HepG2 (cell line): ENCODE measurements around the gene PRDM7. TPM values are rescaled to one million over a fixed set of nuclear protein-coding genes. Genes with fewer than 3 reads are reported as not detected.
A peak's percentile ranks its signal among the peaks of the same experiment; 100 is the strongest.

Experiments used
- ARID3A ChIP-seq: IDR thresholded peaks from 2 replicates; pipeline ENCODE4 v1.6.1; 2012; ENCODE audit warnings: low read depth, low read length, improper control_type of control experiment
- BRD4 ChIP-seq: sonication (generic); formaldehyde crosslinking; IDR thresholded peaks from 2 replicates; pipeline ENCODE4 v1.4.0; 2020; ENCODE audit warnings: missing genetic modification reagents
- CCAR2 ChIP-seq: fragments of 200-400 bp; formaldehyde crosslinking; optimal IDR thresholded peaks from 2 replicates; pipeline ENCODE3; 2018; ENCODE audit warnings: low read depth, mild to moderate bottlenecking, low read length, moderate library complexity
- E2F1 ChIP-seq: sonication (generic); formaldehyde crosslinking; IDR thresholded peaks from 2 replicates; pipeline ENCODE4 v1.5.0; 2020; ENCODE audit warnings: missing genetic modification reagents
- HOXA3 ChIP-seq: sonication (generic); formaldehyde crosslinking; IDR thresholded peaks from 2 replicates; pipeline ENCODE4 v1.5.0; 2020; ENCODE audit warnings: missing genetic modification reagents
- JUNB ChIP-seq: sonication (generic); formaldehyde crosslinking; IDR thresholded peaks from 2 replicates; pipeline ENCODE4 v1.8.0; 2022; ENCODE audit warnings: missing genetic modification reagents, mild to moderate bottlenecking, borderline replicate concordance
- KDM3A ChIP-seq: IDR thresholded peaks from 2 replicates; pipeline ENCODE4 v1.6.1; 2018; ENCODE audit warnings: low read depth, missing compliant biosample characterization
- KLF13 ChIP-seq: sonication (generic); formaldehyde crosslinking; IDR thresholded peaks from 2 replicates; pipeline ENCODE4 v1.4.0; 2020; ENCODE audit warnings: mild to moderate bottlenecking, missing genetic modification reagents
- KMT2B ChIP-seq: IDR thresholded peaks from 2 replicates; pipeline ENCODE4 v1.6.1; 2016; ENCODE audit warnings: missing genetic modification reagents, missing compliant biosample characterization
- SMYD3 ChIP-seq: sonication (generic); formaldehyde crosslinking; IDR thresholded peaks from 2 replicates; pipeline ENCODE4 v1.8.1; 2023; ENCODE audit warnings: mild to moderate bottlenecking, missing genetic modification reagents
- TCF7L2 ChIP-seq: IDR thresholded peaks from 2 replicates; pipeline ENCODE4 v1.6.1; 2011; ENCODE audit warnings: mild to moderate bottlenecking, low read depth, low read length, moderate library complexity
- ZBTB37 ChIP-seq: sonication (generic); formaldehyde crosslinking; IDR thresholded peaks from 2 replicates; pipeline ENCODE4 v1.4.0; 2020; ENCODE audit warnings: mild to moderate bottlenecking, missing genetic modification reagents
- ZFAT ChIP-seq: sonication (generic); formaldehyde crosslinking; conservative IDR thresholded peaks from 2 replicates; pipeline ENCODE4 v1.8.1; 2023; ENCODE audit warnings: missing genetic modification reagents, inconsistent platforms
- ZFX ChIP-seq: sonication (generic); formaldehyde crosslinking; IDR thresholded peaks from 2 replicates; pipeline ENCODE4 v1.4.0; 2020; ENCODE audit warnings: mild to moderate bottlenecking, low read depth, missing genetic modification reagents, moderate library complexity
- ZNF12 ChIP-seq: sonication (generic); formaldehyde crosslinking; IDR thresholded peaks from 2 replicates; pipeline ENCODE4 v1.5.0; 2020; ENCODE audit warnings: missing genetic modification reagents
- ZNF143 ChIP-seq: sonication (generic); formaldehyde crosslinking; IDR thresholded peaks from 2 replicates; pipeline ENCODE4 v1.4.0; 2020; ENCODE audit warnings: missing genetic modification reagents
- ZNF180 ChIP-seq: sonication (generic); formaldehyde crosslinking; IDR thresholded peaks from 2 replicates; pipeline ENCODE4 v1.4.0; 2020; ENCODE audit warnings: low read depth, missing genetic modification reagents, borderline replicate concordance
- ZNF230 ChIP-seq: sonication (generic); formaldehyde crosslinking; IDR thresholded peaks from 2 replicates; pipeline ENCODE4 v1.4.0; 2020; ENCODE audit warnings: mild to moderate bottlenecking, missing genetic modification reagents
- ZNF3 ChIP-seq: IDR thresholded peaks from 2 replicates; pipeline ENCODE4 v1.7.0; 2017; ENCODE audit warnings: inconsistent platforms
- ZNF460 ChIP-seq: sonication (generic); formaldehyde crosslinking; IDR thresholded peaks from 2 replicates; pipeline ENCODE4 v1.5.1; 2020; ENCODE audit warnings: missing genetic modification reagents, mild to moderate bottlenecking, borderline replicate concordance
- ZNF605 ChIP-seq: sonication (generic); formaldehyde crosslinking; IDR thresholded peaks from 2 replicates; pipeline ENCODE4 v1.8.0; 2022; ENCODE audit warnings: mild to moderate bottlenecking, missing genetic modification reagents
- ZNF792 ChIP-seq: IDR thresholded peaks from 2 replicates; pipeline ENCODE4 v1.6.1; 2016
- polyA plus RNA-seq, 8 experiments: library from polyadenylated mRNA; depleted of rRNA in 3 of 8; stranded (reverse) in 7 of 8; unstranded in 1 of 8; fragments of >200 nt; fragmentation: Illumina TruSeq in 4 of 8; extraction: Trizol in 4 of 8; gene quantifications; 2 replicates each; pipeline versions ENCODE4 v1.2.1 to v1.2.3, GENCODE V29; 2011 to 2016; ENCODE audit warnings: low read depth in 4 of 8, missing spikeins in 1 of 8, mixed read lengths in 1 of 8; ENCODE audit not compliant: insufficient read depth in 1 of 8
- total RNA-seq, 5 experiments: library from RNA; depleted of rRNA; stranded (reverse); fragments of >200 nt; fragmentation: Illumina TruSeq; extraction: Trizol; gene quantifications; 2 replicates each; pipeline ENCODE4 v1.2.3, GENCODE V29; 2016; ENCODE audit warnings: low read depth in 1 of 5
- TF ChIP-seq, protein P1 (sequence below): sonication (generic); formaldehyde crosslinking; IDR thresholded peaks from 2 replicates; pipeline ENCODE4 v1.5.1; 2020; ENCODE audit warnings: mild to moderate bottlenecking, missing genetic modification reagents, moderate library complexity
- TF ChIP-seq, protein P2 (sequence below): sonication (generic); formaldehyde crosslinking; IDR thresholded peaks from 2 replicates; pipeline ENCODE4 v1.5.0; 2020; ENCODE audit warnings: mild to moderate bottlenecking, missing genetic modification reagents, moderate library complexity

Gene PRDM7
- total and polyA plus RNA-seq, 2 of the 13 experiments (the other 11 are each of a cell fraction or from before 2014, with no cell fraction given) = not detected

DNA sequence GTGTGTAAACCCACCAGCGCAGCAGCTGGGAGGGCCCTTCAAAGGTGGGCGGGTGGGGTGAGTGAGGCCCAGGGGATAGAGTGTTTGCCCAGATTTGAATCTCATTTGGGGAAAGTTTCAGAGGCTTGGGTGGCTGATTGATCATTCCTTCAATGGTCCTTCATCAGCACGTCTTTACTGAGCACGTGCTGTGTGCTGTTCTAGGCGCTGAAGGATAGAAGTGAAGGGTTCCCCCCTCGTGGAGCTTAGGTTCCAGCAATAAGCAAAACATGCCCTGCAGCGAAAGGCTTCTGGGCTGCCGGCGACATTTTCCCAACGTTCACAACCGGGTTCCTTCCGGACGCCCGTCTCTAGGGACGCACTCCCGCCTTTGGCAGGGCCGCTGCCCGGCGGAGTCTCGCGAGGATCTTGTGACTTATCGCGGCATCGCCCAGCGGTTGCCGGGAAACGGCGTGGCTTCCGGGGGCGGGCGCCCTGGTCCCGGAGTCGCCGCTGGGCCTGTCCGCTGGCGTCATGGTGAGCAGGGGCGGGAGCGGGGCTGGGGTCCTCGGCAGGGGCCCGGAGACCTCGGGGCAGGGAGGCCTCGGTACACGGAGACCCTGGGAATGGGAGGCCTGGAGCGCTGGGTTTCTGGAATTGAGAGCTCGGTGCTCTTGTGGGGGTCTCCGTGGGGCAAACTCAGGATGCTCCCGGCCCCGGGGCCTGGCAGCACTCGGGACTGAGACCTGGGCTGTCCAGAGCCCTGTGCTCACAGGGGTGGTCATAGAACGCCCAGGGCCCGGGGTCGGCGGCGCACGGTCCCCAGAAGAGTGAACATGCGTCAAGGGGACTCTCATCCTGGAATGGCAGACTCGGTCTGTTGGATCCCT, 54.7 kb downstream of the PRDM7 start (continued):
- TF ChIP-seq ZNF12 (CRISPR knock-in tag) (no peak), CCAR2 (no peak), KDM3A (CRISPR knock-in tag) (peak; percentile 68; the same call in 1 of the 2 replicates), ZNF230 (peak; percentile 75; the same call in 1 of the 2 replicates), ZNF143 (CRISPR knock-in tag) (peak; percentile 81), JUNB (CRISPR knock-in tag) (no peak), ZNF792 (CRISPR knock-in tag) (peak; percentile 82), ZBTB37 (CRISPR knock-in tag) (no peak), ZFAT (CRISPR knock-in tag) (no peak), ARID3A (no peak), ZNF180 (CRISPR knock-in tag) (no peak), ZNF460 (CRISPR knock-in tag) (no peak), ZNF3 (CRISPR knock-in tag) (no peak), ZFX (peak; percentile 91), BRD4 (no peak; the same call in 1 of the 2 replicates), SMYD3 (CRISPR knock-in tag) (0 out of 2 replicates have a peak, but pooled peaks have one; percentile 67), KMT2B (CRISPR knock-in tag) (peak; percentile 84), E2F1 (peak; percentile 91), ZNF605 (CRISPR knock-in tag) (no peak; the same call in 1 of the 2 replicates), KLF13 (no peak), TCF7L2 (no peak), HOXA3 (CRISPR knock-in tag) (peak; percentile 85)
- TF ChIP-seq, protein P1, sequence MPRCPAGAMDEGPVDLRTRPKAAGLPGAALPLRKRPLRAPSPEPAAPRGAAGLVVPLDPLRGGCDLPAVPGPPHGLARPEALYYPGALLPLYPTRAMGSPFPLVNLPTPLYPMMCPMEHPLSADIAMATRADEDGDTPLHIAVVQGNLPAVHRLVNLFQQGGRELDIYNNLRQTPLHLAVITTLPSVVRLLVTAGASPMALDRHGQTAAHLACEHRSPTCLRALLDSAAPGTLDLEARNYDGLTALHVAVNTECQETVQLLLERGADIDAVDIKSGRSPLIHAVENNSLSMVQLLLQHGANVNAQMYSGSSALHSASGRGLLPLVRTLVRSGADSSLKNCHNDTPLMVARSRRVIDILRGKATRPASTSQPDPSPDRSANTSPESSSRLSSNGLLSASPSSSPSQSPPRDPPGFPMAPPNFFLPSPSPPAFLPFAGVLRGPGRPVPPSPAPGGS (CRISPR knock-in tag) = peak; percentile 42; the same call in 1 of the 2 replicates
- TF ChIP-seq, protein P2, sequence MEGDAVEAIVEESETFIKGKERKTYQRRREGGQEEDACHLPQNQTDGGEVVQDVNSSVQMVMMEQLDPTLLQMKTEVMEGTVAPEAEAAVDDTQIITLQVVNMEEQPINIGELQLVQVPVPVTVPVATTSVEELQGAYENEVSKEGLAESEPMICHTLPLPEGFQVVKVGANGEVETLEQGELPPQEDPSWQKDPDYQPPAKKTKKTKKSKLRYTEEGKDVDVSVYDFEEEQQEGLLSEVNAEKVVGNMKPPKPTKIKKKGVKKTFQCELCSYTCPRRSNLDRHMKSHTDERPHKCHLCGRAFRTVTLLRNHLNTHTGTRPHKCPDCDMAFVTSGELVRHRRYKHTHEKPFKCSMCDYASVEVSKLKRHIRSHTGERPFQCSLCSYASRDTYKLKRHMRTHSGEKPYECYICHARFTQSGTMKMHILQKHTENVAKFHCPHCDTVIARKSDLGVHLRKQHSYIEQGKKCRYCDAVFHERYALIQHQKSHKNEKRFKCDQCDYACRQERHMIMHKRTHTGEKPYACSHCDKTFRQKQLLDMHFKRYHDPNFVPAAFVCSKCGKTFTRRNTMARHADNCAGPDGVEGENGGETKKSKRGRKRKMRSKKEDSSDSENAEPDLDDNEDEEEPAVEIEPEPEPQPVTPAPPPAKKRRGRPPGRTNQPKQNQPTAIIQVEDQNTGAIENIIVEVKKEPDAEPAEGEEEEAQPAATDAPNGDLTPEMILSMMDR = no peak
